HepG2 (cell line): Measurements from ENCODE around the gene RASIP1. TPM values are rescaled to one million over a fixed set of nuclear protein-coding genes. Genes with fewer than 3 reads are reported as not detected.

ENCODE experiments used
- ARNT2 ChIP-seq: sonication (generic); formaldehyde crosslinking; IDR thresholded peaks from 2 replicates; pipeline ENCODE4 v1.8.0; 2022; ENCODE audit warnings: mild to moderate bottlenecking, low read depth, missing genetic modification reagents, moderate library complexity
- BCL3 ChIP-seq: sonication (generic); formaldehyde crosslinking; IDR thresholded peaks from 2 replicates; pipeline ENCODE4 v1.5.1; 2020; ENCODE audit warnings: mild to moderate bottlenecking, missing genetic modification reagents, moderate library complexity
- E2F5 ChIP-seq: sonication (generic); formaldehyde crosslinking; conservative IDR thresholded peaks from 2 replicates; pipeline ENCODE4 v1.4.0; 2020; ENCODE audit warnings: missing genetic modification reagents
- HNF1B ChIP-seq: sonication (generic); formaldehyde crosslinking; IDR thresholded peaks from 2 replicates; pipeline ENCODE4 v1.5.1; 2020; ENCODE audit warnings: mild to moderate bottlenecking, moderate library complexity, missing genetic modification reagents
- HNRNPH1 ChIP-seq: fragments of 200-400 bp; formaldehyde crosslinking; optimal IDR thresholded peaks from 2 replicates; pipeline ENCODE3; 2017; ENCODE audit warnings: mild to moderate bottlenecking, low read depth, low read length
- JUN ChIP-seq: sonication (generic); formaldehyde crosslinking; IDR thresholded peaks from 2 replicates; pipeline ENCODE4 v1.4.0; 2020; ENCODE audit warnings: mild to moderate bottlenecking, missing genetic modification reagents
- KLF16 ChIP-seq, 2 experiments: sonication (generic) in 1 of 2; formaldehyde crosslinking in 1 of 2; IDR thresholded peaks; 2 replicates each; pipeline versions ENCODE4 v1.6.1 to v1.8.0; 2016 to 2023; ENCODE audit warnings: missing genetic modification reagents in 2 of 2, missing compliant biosample characterization in 1 of 2
- POLR2A ChIP-seq, 2 experiments: IDR thresholded peaks; 2 replicates each; pipeline ENCODE4 v1.6.1; 2011; ENCODE audit warnings: low read depth in 2 of 2, low read length in 2 of 2, mild to moderate bottlenecking in 1 of 2, moderate library complexity in 1 of 2; ENCODE audit not compliant: insufficient read depth in 1 of 2
- SIN3A ChIP-seq: IDR thresholded peaks from 2 replicates; pipeline ENCODE4 v1.6.1; 2011; ENCODE audit warnings: low read depth, mild to moderate bottlenecking, control low read depth, low read length, borderline replicate concordance
- SKIL ChIP-seq: sonication (generic); formaldehyde crosslinking; IDR thresholded peaks from 2 replicates; pipeline ENCODE4 v1.8.0; 2022; ENCODE audit warnings: missing genetic modification reagents, mild to moderate bottlenecking, moderate library complexity, borderline replicate concordance
- TARDBP ChIP-seq: sonication (generic); formaldehyde crosslinking; IDR thresholded peaks from 2 replicates; pipeline ENCODE4 v1.8.0; 2022; ENCODE audit warnings: mild to moderate bottlenecking, missing genetic modification reagents
- WIZ ChIP-seq: sonication (generic); formaldehyde crosslinking; IDR thresholded peaks from 2 replicates; pipeline ENCODE4 v1.5.1; 2020; ENCODE audit warnings: mild to moderate bottlenecking, missing genetic modification reagents
- ZBTB38 ChIP-seq: sonication (generic); formaldehyde crosslinking; IDR thresholded peaks from 2 replicates; pipeline ENCODE4 v1.5.1; 2020; ENCODE audit warnings: mild to moderate bottlenecking, missing genetic modification reagents
- ZNF280B ChIP-seq: sonication (generic); formaldehyde crosslinking; IDR thresholded peaks from 2 replicates; pipeline ENCODE4 v1.5.0; 2020; ENCODE audit warnings: missing genetic modification reagents, mild to moderate bottlenecking, borderline replicate concordance
- ZNF362 ChIP-seq: sonication (generic); formaldehyde crosslinking; IDR thresholded peaks from 2 replicates; pipeline ENCODE4 v1.4.0; 2020; ENCODE audit warnings: missing genetic modification reagents, mild to moderate bottlenecking, borderline replicate concordance
- ZNF501 ChIP-seq: sonication (generic); formaldehyde crosslinking; IDR thresholded peaks from 2 replicates; pipeline ENCODE4 v1.5.1; 2020; ENCODE audit warnings: mild to moderate bottlenecking, moderate library complexity, missing genetic modification reagents
- ZNF580 ChIP-seq: IDR thresholded peaks from 2 replicates; pipeline ENCODE4 v1.6.1; 2016; ENCODE audit warnings: low read depth, borderline replicate concordance
- ZNF597 ChIP-seq: sonication (generic); formaldehyde crosslinking; IDR thresholded peaks from 2 replicates; pipeline ENCODE4 v1.5.0; 2020; ENCODE audit warnings: missing genetic modification reagents
- polyA plus RNA-seq, 8 experiments: library from polyadenylated mRNA; depleted of rRNA in 3 of 8; stranded (reverse) in 7 of 8; unstranded in 1 of 8; fragments of >200 nt; fragmentation: Illumina TruSeq in 4 of 8; extraction: Trizol in 4 of 8; gene quantifications; 2 replicates each; pipeline versions ENCODE4 v1.2.1 to v1.2.3, GENCODE V29; 2011 to 2016; ENCODE audit warnings: low read depth in 4 of 8, missing spikeins in 1 of 8, mixed read lengths in 1 of 8; ENCODE audit not compliant: insufficient read depth in 1 of 8
- total RNA-seq, 5 experiments: library from RNA; depleted of rRNA; stranded (reverse); fragments of >200 nt; fragmentation: Illumina TruSeq; extraction: Trizol; gene quantifications; 2 replicates each; pipeline ENCODE4 v1.2.3, GENCODE V29; 2016; ENCODE audit warnings: low read depth in 1 of 5

The RASIP1 gene
- total and polyA plus RNA-seq, 2 of the 13 experiments (the other 11 are each of a cell fraction or from before 2014, with no cell fraction given), result 0.44 to 0.58 TPM

GRCh38 chr19:48720613-48721296 lies 19.7 kb downstream of the RASIP1 start (continued):
- TF ChIP-seq SKIL (CRISPR knock-in tag), result no peak
- peak; percentile 24; the same call in 1 of the 2 replicates for TF ChIP-seq TARDBP (CRISPR knock-in tag)
- peak; percentile 73 for TF ChIP-seq ZNF580 (CRISPR knock-in tag)
- TF ChIP-seq HNF1B, result peak; percentile 72
- no peak for TF ChIP-seq WIZ (CRISPR knock-in tag)
- no peak for TF ChIP-seq ZNF280B (CRISPR knock-in tag)
- TF ChIP-seq ZNF362 (CRISPR knock-in tag), result peak; percentile 37; the same call in 1 of the 2 replicates
- 0 out of 4 replicates have a peak, but pooled peaks of 1 of the 2 experiments have one; percentile 12 for TF ChIP-seq POLR2A (IDR thresholded peaks at IDR 0.05; ENCODE audit: insufficient read depth in 1 of 2, low read depth in 2 of 2, low read length in 2 of 2)
- TF ChIP-seq SIN3A, result peak; percentile 65; the same call in 1 of the 2 replicates
- 0 out of 2 replicates have a peak, but pooled peaks have one; percentile 21 for TF ChIP-seq JUN (CRISPR knock-in tag)
- no peak for TF ChIP-seq HNRNPH1
- peak; percentile 68 for TF ChIP-seq ZNF501 (CRISPR knock-in tag)
- no peak for TF ChIP-seq KLF16 (CRISPR knock-in tag; IDR thresholded peaks at IDR 0.05)
- TF ChIP-seq E2F5 (CRISPR knock-in tag), result peak; percentile 99
- TF ChIP-seq ZNF597 (CRISPR knock-in tag), result no peak
- no peak; the same call in 1 of the 2 replicates for TF ChIP-seq BCL3 (CRISPR knock-in tag)
- TF ChIP-seq ZBTB38 (CRISPR knock-in tag), result no peak
- 0 out of 2 replicates have a peak, but pooled peaks have one; percentile 56 for TF ChIP-seq ARNT2
